ENCODE measurements around the gene ARHGAP22. TPM values are rescaled to one million over a fixed set of nuclear protein-coding genes. Genes with fewer than 3 reads are reported as not detected.
A peak's percentile ranks its signal among the peaks of the same experiment; 100 is the strongest.

ARHGAP22 gene
- polyA plus RNA-seq, 3 donors, result 1.5 to 7.8 (median 1.9) TPM

- Histone ChIP-seq H3K27me3 (ENCODE audit: control insufficient read depth in 2 of 2, insufficient read depth in 2 of 2, low read length in 2 of 2) (no peaks in the 10 kb centered on the region), H3K27ac (ENCODE audit: low read depth in 1 of 2, low read length in 2 of 2) (no peak overlapping the region), H2AFZ (ENCODE audit: insufficient read depth, low read depth, low read length, poor library complexity, severe bottlenecking) (no peak overlapping the region), H3K4me1 (ENCODE audit: control insufficient read depth in 1 of 2, insufficient read depth in 2 of 2, low read length in 2 of 2) (no peaks in the 10 kb centered on the region), H3K36me3 (replicated peaks in 1 of 2; ENCODE audit: control insufficient read depth in 1 of 2, insufficient read depth in 2 of 2, low read length in 2 of 2) (no peaks in the 10 kb centered on the region), H3K9ac (ENCODE audit: insufficient read depth, low read length, poor library complexity, severe bottlenecking) (no peak overlapping the region), H4K20me1 (ENCODE audit: insufficient read depth, low read length) (no peaks in the 10 kb centered on the region), H3K4me2 (replicated peaks; ENCODE audit: extremely low read depth, low read length, poor library complexity, severe bottlenecking) (no peak overlapping the region), H3K9me3 (replicated peaks in 1 of 2; ENCODE audit: control insufficient read depth in 1 of 2, insufficient read depth in 1 of 2, low read length in 2 of 2) (no peaks in the 10 kb centered on the region), H3K79me2 (ENCODE audit: insufficient read depth, low read length) (no peaks in the 10 kb centered on the region), H3K4me3 (replicated peaks in 1 of 3; ENCODE audit: low read depth in 2 of 3, low read length in 3 of 3) (no peak overlapping the region)
- H3K4me1 Mint-ChIP-seq, result peaks cover 19% of the 10 kb centered on the region
- intact Hi-C loops (cut with micrococcal nuclease), result no loop called here
- no peaks in the 10 kb centered on the region for H3K9me3 Mint-ChIP-seq
- no peak overlapping the region for H3K4me3 Mint-ChIP-seq
- peak overlapping the region in 1 of 7 donors; percentile 22 for H3K27ac Mint-ChIP-seq
- H3K36me3 Mint-ChIP-seq, result no peaks in the 10 kb centered on the region
- no peak for DNase-seq
- no peak for TF ChIP-seq CTCF (IDR thresholded peaks at IDR 0.05)
- WGBS (ENCODE audit: insufficient coverage), result 95% methylated on average over 4 of the region's 4 CpGs
- H3K27me3 Mint-ChIP-seq (ENCODE audit: low read depth in 3 of 3), result peaks cover 3 to 9% (median 8%) of the 10 kb centered on the region in 3 donors
These were observed 129.0 kb downstream of the ARHGAP22 start for GRCh38 chr10:48475943-48476278.

- DNase-seq, result no peak
- Mint-ChIP-seq H3K27me3 (ENCODE audit: low read depth in 3 of 3) (peaks cover 0 to 9% (median 9%) of the 10 kb centered on the region in 3 donors), H3K27ac (no peak overlapping the region), H3K36me3 (no peaks in the 10 kb centered on the region), H3K9me3 (no peaks in the 10 kb centered on the region), H3K4me1 (peaks cover 14% of the 10 kb centered on the region), H3K4me3 (no peak overlapping the region)
- Histone ChIP-seq H3K27me3 (ENCODE audit: control insufficient read depth in 2 of 2, insufficient read depth in 2 of 2, low read length in 2 of 2) (no peaks in the 10 kb centered on the region), H3K4me1 (ENCODE audit: control insufficient read depth in 1 of 2, insufficient read depth in 2 of 2, low read length in 2 of 2) (no peaks in the 10 kb centered on the region), H3K4me2 (replicated peaks; ENCODE audit: extremely low read depth, low read length, poor library complexity, severe bottlenecking) (no peak overlapping the region), H3K9ac (ENCODE audit: insufficient read depth, low read length, poor library complexity, severe bottlenecking) (no peak overlapping the region), H3K79me2 (ENCODE audit: insufficient read depth, low read length) (no peaks in the 10 kb centered on the region), H3K9me3 (replicated peaks in 1 of 2; ENCODE audit: control insufficient read depth in 1 of 2, insufficient read depth in 1 of 2, low read length in 2 of 2) (no peaks in the 10 kb centered on the region), H3K27ac (ENCODE audit: low read depth in 1 of 2, low read length in 2 of 2) (no peak overlapping the region), H3K36me3 (replicated peaks in 1 of 2; ENCODE audit: control insufficient read depth in 1 of 2, insufficient read depth in 2 of 2, low read length in 2 of 2) (no peaks in the 10 kb centered on the region), H3K4me3 (replicated peaks in 1 of 3; ENCODE audit: low read depth in 2 of 3, low read length in 3 of 3) (no peak overlapping the region), H2AFZ (ENCODE audit: insufficient read depth, low read depth, low read length, poor library complexity, severe bottlenecking) (no peak overlapping the region), H4K20me1 (ENCODE audit: insufficient read depth, low read length) (no peaks in the 10 kb centered on the region)
- no peak for TF ChIP-seq CTCF (IDR thresholded peaks at IDR 0.05)
- intact Hi-C loops (cut with micrococcal nuclease), result no loop called here
- WGBS (ENCODE audit: insufficient coverage), result 50% methylated on average over 1 of the region's 3 CpGs
These were observed 130.0 kb downstream of the ARHGAP22 start for GRCh38 chr10:48474765-48475365.

All from CD14-positive monocyte (primary cell).